Effector memory CD8-positive, alpha-beta T cell (primary cell): ENCODE data around the gene PADI4.
"Not testable (repeated sequence)": the region's sequence is repeated elsewhere in the genome, so short reads cannot be mapped to it uniquely, and the experiment has no call there.

ENCODE experiments used
- ATAC-seq: fragments of 150-1000 bp; cut with Tn5 transposase; replicated peaks from 2 replicates; pipeline ENCODE4 v1.10.0; 2021; ENCODE audit warnings: mild to moderate bottlenecking, moderate library complexity
- DNase-seq, 3 experiments: peaks; one replicate each; pipeline ENCODE4 v3.0.0; 2021
- H3K27ac Mint-ChIP-seq, 2 donors: one replicate each; pipeline ENCODE4 v1.8.0; 2022; ENCODE audit warnings: mild to moderate bottlenecking in 2 of 2, mixed read lengths in 2 of 2, moderate library complexity in 2 of 2
- H3K27me3 Mint-ChIP-seq, 2 donors: one replicate each; pipeline ENCODE4 v1.8.0; 2022; ENCODE audit warnings: mixed read lengths in 2 of 2
- H3K36me3 Mint-ChIP-seq: one replicate; pipeline ENCODE4 v1.8.0; 2022; ENCODE audit warnings: mild to moderate bottlenecking, moderate library complexity, mixed read lengths; ENCODE audit not compliant: insufficient read depth
- H3K4me1 Mint-ChIP-seq, 2 donors: one replicate each; pipeline ENCODE4 v1.8.0; 2022; ENCODE audit warnings: low read depth in 2 of 2, mixed read lengths in 2 of 2
- H3K4me3 Mint-ChIP-seq, 2 donors: one replicate each; pipeline ENCODE4 v1.8.0; 2022; ENCODE audit warnings: mild to moderate bottlenecking in 2 of 2, mixed read lengths in 2 of 2, moderate library complexity in 2 of 2
- H3K9me3 Mint-ChIP-seq, 2 donors: one replicate each; pipeline ENCODE4 v1.8.0; 2022; ENCODE audit warnings: mixed read lengths in 2 of 2

PADI4 gene

GRCh38 chr1:17309426-17310067 is 1.6 kb downstream of the PADI4 start:
- no peak for DNase-seq
- H3K27me3 Mint-ChIP-seq, result peaks cover 62 to 93% of the 10 kb centered on the region in 2 donors
- H3K4me3 Mint-ChIP-seq, result no peak overlapping the region
- no peaks in the 10 kb centered on the region for H3K4me1 Mint-ChIP-seq
- no peaks in the 10 kb centered on the region for H3K36me3 Mint-ChIP-seq
- no peak for ATAC-seq
- no peak overlapping the region for H3K27ac Mint-ChIP-seq
- H3K9me3 Mint-ChIP-seq, result no peaks in the 10 kb centered on the region

DNA sequence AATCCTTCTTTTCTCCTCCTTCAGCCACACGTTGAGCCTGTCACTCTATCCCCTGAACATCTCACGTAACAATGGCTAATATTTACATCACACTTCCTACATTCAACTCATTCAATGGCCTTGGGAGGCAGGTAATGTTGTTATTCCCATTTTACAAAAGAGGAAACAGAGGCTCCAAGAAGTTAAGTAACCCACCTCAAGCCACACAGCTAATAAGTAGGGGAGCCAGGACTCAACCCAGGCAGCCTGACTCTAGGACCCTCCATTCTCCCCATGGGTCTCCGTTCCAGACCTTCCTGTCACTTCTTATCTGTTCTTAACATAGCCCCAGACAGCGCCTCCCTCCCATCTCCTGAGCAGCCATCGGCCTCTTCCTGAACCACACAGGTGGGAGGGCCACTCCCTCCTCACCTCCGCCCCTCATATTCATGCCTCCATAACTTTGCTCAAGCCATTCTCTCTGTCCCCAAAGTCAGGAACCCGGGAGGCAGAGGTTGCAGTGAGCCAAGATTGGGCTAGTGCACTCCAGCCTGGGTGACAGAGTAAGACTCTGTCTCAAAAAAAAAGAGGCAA is 2.2 kb downstream of the PADI4 start:
- no peak for ATAC-seq
- H3K27ac Mint-ChIP-seq, result no peak overlapping the region

GRCh38 chr1:17313530-17314309 is 5.7 kb downstream of the PADI4 start:
- H3K9me3 Mint-ChIP-seq, result no peaks in the 10 kb centered on the region
- ATAC-seq (no peak), DNase-seq (no peak)
- no peak overlapping the region for H3K27ac Mint-ChIP-seq
- H3K4me1 Mint-ChIP-seq, result no peaks in the 10 kb centered on the region
- H3K36me3 Mint-ChIP-seq, result no peaks in the 10 kb centered on the region
- peaks cover 45 to 61% of the 10 kb centered on the region in 2 donors for H3K27me3 Mint-ChIP-seq
- no peak overlapping the region for H3K4me3 Mint-ChIP-seq

More for the DNA sequence above, 2.2 kb downstream of the PADI4 start:
- peaks cover 67 to 91% of the 10 kb centered on the region in 2 donors for H3K27me3 Mint-ChIP-seq
- H3K4me1 Mint-ChIP-seq, result no peaks in the 10 kb centered on the region
- H3K36me3 Mint-ChIP-seq, result no peaks in the 10 kb centered on the region
- H3K9me3 Mint-ChIP-seq, result no peaks in the 10 kb centered on the region
- no peak overlapping the region for H3K4me3 Mint-ChIP-seq
- DNase-seq, result no peak

GRCh38 chr1:17314491-17314971 is 6.5 kb downstream of the PADI4 start:
- Mint-ChIP-seq H3K36me3 (no peaks in the 10 kb centered on the region), H3K4me1 (no peaks in the 10 kb centered on the region), H3K9me3 (no peaks in the 10 kb centered on the region), H3K27me3 (peaks cover 38 to 53% of the 10 kb centered on the region in 2 donors), H3K27ac (no peak overlapping the region), H3K4me3 (no peak overlapping the region)
- no peak for ATAC-seq
- DNase-seq, result no peak

- Mint-ChIP-seq H3K36me3 (no peaks in the 10 kb centered on the region), H3K4me1 (no peaks in the 10 kb centered on the region), H3K9me3 (no peaks in the 10 kb centered on the region), H3K27ac (no peak overlapping the region), H3K27me3 (peaks cover 27 to 46% of the 10 kb centered on the region in 2 donors), H3K4me3 (no peak overlapping the region)
- ATAC-seq (no peak), DNase-seq (no peak)
Measured at GRCh38 chr1:17315542-17316130, 7.6 kb downstream of the PADI4 start.

- H3K27me3 Mint-ChIP-seq, result peaks cover 26 to 53% of the 10 kb centered on the region in 2 donors
Measured at GRCh38 chr1:17316704-17317103, 8.7 kb downstream of the PADI4 start.

DNA sequence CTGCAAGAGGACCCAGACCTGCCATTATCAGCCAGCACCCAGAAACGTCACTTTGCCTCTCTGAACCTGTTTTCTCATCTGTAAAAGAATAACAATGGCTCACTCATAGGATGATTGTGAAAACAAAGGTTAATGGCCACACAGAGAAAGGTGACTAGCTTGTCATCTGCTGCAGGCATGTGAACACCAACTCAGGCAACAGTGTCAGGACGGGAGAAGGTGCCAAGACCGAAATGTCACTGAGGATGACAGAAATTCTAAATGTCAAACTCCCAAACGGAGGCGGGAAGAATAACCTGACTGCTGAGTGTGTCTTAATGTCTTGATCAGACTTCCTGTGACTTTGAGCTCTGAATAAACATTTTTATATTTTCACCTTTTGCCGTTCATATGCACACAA is 10.3 kb downstream of the PADI4 start:
- H3K36me3 Mint-ChIP-seq, result no peaks in the 10 kb centered on the region
- no peaks in the 10 kb centered on the region for H3K9me3 Mint-ChIP-seq
- no peaks in the 10 kb centered on the region for H3K4me1 Mint-ChIP-seq
- no peak overlapping the region for H3K27ac Mint-ChIP-seq
- ATAC-seq, result no peak
- peaks cover 11 to 38% of the 10 kb centered on the region in 2 donors for H3K27me3 Mint-ChIP-seq
- no peak overlapping the region for H3K4me3 Mint-ChIP-seq
- no peak for DNase-seq

More at GRCh38 chr1:17316704-17317103, 8.7 kb downstream of the PADI4 start:
- DNase-seq (no peak), ATAC-seq (no peak)
- Mint-ChIP-seq H3K4me1 (no peaks in the 10 kb centered on the region), H3K9me3 (no peaks in the 10 kb centered on the region), H3K4me3 (no peak overlapping the region), H3K36me3 (no peaks in the 10 kb centered on the region), H3K27ac (no peak overlapping the region)

- DNase-seq (no peak), ATAC-seq (no peak)
- H3K4me1 Mint-ChIP-seq, result no peaks in the 10 kb centered on the region
- H3K27me3 Mint-ChIP-seq, result peaks cover 5 to 23% of the 10 kb centered on the region in 2 donors
- no peak overlapping the region for H3K4me3 Mint-ChIP-seq
- H3K9me3 Mint-ChIP-seq, result no peaks in the 10 kb centered on the region
- no peak overlapping the region for H3K27ac Mint-ChIP-seq
- H3K36me3 Mint-ChIP-seq, result no peaks in the 10 kb centered on the region
Measured at GRCh38 chr1:17319561-17320350, 11.8 kb downstream of the PADI4 start.

DNA sequence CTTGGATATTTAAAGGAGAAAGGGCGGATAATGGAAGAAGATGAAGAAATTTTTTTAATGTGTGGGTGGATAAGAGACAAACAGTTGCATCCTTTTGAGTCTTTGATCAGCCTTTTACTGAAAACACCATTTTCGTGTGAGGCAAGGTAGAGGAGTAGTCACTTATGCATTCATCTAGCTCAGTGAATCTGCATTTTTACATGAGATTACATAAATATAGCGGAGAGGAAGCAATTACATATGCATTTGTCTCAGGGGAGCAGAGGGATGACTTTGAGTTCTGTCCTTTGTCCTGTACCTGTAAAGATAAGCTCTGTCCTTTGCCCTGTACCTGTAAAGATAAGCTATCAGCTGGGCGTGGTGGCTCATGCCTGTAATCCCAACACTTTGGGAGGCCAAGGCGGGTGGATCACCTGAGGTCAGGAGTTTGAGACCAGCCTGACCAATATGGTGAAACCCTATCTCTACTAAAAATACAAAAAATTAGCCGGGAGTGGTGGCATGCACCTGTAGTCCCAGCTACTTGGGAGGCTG is 13.9 kb downstream of the PADI4 start:
- ATAC-seq, DNase-seq, H3K27ac Mint-ChIP-seq, H3K4me1 Mint-ChIP-seq, H3K9me3 Mint-ChIP-seq, H3K4me3 Mint-ChIP-seq, H3K36me3 Mint-ChIP-seq: not testable (repeated sequence)
- H3K27me3 Mint-ChIP-seq, result peaks cover 6 to 20% of the 10 kb centered on the region in 2 donors

- ATAC-seq (no peak), DNase-seq (no peak)
- no peak overlapping the region for H3K27ac Mint-ChIP-seq
- no peaks in the 10 kb centered on the region for H3K9me3 Mint-ChIP-seq
- H3K4me3 Mint-ChIP-seq, result no peak overlapping the region
- peaks cover 5% of the 10 kb centered on the region for H3K36me3 Mint-ChIP-seq
- no peaks in the 10 kb centered on the region for H3K4me1 Mint-ChIP-seq
- peaks cover 39 to 40% of the 10 kb centered on the region in 2 donors for H3K27me3 Mint-ChIP-seq
Measured at GRCh38 chr1:17328855-17329254, 20.9 kb downstream of the PADI4 start.

GRCh38 chr1:17329610-17330009 is 21.6 kb downstream of the PADI4 start:
- no peak overlapping the region for H3K27ac Mint-ChIP-seq
- no peak for ATAC-seq
- H3K9me3 Mint-ChIP-seq, result no peaks in the 10 kb centered on the region
- H3K4me1 Mint-ChIP-seq, result no peaks in the 10 kb centered on the region
- peaks cover 5% of the 10 kb centered on the region for H3K36me3 Mint-ChIP-seq
- H3K27me3 Mint-ChIP-seq, result peaks cover 41 to 45% of the 10 kb centered on the region in 2 donors
- H3K4me3 Mint-ChIP-seq, result no peak overlapping the region
- no peak for DNase-seq

DNA sequence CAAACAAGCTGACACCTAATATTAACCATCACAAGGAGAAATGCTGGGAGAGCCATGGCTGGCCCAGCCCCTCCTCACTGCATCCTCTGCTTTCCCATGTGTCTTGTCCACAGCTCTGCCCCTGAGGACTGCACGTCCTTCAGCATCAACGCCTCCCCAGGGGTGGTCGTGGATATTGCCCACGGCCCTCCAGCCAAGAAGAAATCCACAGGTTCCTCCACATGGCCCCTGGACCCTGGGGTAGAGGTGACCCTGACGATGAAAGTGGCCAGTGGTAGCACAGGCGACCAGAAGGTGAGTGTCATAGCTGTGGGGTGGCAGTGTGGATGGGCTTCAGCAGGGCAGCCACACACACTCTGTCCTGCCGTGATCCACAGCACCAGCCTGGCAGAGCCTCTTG is 22.9 kb downstream of the PADI4 start:
- ATAC-seq (no peak), DNase-seq (no peak)
- Mint-ChIP-seq H3K27me3 (peaks cover 37 to 54% of the 10 kb centered on the region in 2 donors), H3K27ac (no peak overlapping the region), H3K4me1 (no peaks in the 10 kb centered on the region), H3K36me3 (peaks cover 5% of the 10 kb centered on the region), H3K9me3 (no peaks in the 10 kb centered on the region), H3K4me3 (no peak overlapping the region)

DNA sequence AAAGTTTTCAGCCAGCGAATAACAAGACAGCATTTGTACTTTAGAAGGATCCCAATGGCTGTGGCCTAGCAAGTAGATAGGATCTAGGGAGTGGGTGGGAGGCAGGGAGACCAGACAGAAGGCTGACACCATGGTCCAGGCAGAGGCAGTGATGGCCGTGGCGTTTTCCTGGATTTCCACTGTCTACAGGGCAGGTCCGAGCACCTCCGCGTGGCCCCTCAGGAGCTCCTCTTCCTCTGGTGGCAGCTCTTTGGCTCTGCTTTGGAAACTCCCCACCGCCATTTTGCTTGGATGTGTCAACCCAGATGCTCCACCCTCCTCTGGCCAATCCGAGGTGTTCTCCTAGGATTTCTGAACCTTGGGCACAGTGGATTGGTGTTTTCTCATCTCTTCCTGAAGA is 25.1 kb downstream of the PADI4 start:
- no peak for DNase-seq
- Mint-ChIP-seq H3K9me3 (no peaks in the 10 kb centered on the region), H3K27me3 (peaks cover 44 to 61% of the 10 kb centered on the region in 2 donors), H3K27ac (no peak overlapping the region), H3K4me3 (no peak overlapping the region), H3K36me3 (peaks cover 2% of the 10 kb centered on the region), H3K4me1 (peaks cover 0 to 4% of the 10 kb centered on the region in 2 donors)
- ATAC-seq, result no peak
